ENCODE measurements around the gene HCN1. TPM values are rescaled to one million over a fixed set of nuclear protein-coding genes. Genes with fewer than 3 reads are reported as not detected.
"Not testable (repeated sequence)": the region's sequence is repeated elsewhere in the genome, so short reads cannot be mapped to it uniquely, and the experiment has no call there.

The HCN1 gene
- total RNA-seq, 4 donors from 2014 or later = 0.16 TPM; not detected in 3

DNA sequence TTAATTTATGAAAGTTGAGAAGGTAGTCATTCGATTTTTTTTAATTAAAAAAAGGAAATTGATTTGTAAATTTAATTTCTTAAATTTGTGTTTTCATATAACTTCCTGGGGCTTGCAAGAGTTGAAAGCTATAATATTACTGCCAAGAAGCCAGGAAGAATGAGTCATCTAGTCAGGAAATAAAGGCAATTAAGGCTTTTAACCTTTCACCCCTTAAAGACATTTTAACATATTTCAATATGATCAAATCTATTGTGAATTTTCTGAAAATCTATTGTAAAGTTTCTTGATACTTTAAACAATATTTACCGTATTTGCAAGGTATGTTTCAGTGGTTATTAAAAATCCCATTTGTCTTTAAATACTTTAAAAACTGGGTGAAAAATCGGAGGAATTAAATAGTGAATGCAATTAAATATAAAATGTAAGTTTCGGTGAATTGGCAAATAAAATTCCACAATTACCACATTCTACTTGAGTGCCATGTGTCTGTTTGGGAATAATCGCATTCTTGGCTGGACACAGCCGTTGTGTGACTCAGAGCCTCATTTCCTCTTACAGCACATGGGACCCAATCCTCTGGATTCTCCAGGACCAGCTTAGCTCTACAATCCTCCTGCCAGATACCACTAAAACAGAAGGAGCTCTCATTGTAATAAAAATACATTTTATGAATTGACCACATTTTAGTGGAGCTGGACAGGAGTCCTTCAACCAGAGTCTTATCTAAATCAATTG lies 310.7 kb downstream of the HCN1 start:
- H3K4me3 ChIP-seq (ENCODE audit: low read depth, poor library complexity, severe bottlenecking) = no peak overlapping the region
- WGBS, 2 donors = 48 to 56% methylated on average over 6 of the region's 6 CpGs
- TF ChIP-seq, protein P1, sequence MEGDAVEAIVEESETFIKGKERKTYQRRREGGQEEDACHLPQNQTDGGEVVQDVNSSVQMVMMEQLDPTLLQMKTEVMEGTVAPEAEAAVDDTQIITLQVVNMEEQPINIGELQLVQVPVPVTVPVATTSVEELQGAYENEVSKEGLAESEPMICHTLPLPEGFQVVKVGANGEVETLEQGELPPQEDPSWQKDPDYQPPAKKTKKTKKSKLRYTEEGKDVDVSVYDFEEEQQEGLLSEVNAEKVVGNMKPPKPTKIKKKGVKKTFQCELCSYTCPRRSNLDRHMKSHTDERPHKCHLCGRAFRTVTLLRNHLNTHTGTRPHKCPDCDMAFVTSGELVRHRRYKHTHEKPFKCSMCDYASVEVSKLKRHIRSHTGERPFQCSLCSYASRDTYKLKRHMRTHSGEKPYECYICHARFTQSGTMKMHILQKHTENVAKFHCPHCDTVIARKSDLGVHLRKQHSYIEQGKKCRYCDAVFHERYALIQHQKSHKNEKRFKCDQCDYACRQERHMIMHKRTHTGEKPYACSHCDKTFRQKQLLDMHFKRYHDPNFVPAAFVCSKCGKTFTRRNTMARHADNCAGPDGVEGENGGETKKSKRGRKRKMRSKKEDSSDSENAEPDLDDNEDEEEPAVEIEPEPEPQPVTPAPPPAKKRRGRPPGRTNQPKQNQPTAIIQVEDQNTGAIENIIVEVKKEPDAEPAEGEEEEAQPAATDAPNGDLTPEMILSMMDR (IDR thresholded peaks at IDR 0.05) = no peak
- no peak for TF ChIP-seq POLR2A (IDR thresholded peaks at IDR 0.05)
- DNase-seq (ENCODE audit: low spot score in 2 of 2) = no peak
- intact Hi-C loops (cut with DNase I; ENCODE audit: low total_unique reads) = no loop called here

DNA sequence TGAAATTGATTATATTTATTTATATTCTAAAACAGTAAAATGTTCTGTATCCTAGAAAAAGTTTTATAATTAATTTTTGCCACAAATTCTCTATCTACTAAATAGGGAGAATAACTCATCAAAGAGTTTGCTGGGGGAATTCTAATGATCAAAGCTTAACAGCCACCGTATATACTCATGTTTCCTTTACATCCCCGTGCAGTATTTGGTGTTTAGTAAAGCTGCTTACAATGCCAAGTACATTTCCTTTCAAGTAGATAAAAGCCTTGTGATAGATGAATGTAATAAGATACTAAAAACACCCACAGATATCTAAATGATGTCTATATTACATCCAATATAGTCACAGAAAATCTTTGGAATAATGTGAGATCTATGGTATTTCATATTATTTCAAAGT lies 312.2 kb downstream of the HCN1 start:
- H3K4me3 ChIP-seq (ENCODE audit: low read depth, poor library complexity, severe bottlenecking) = no peak overlapping the region
- 28 to 35% methylated on average over 2 of the region's 2 CpGs for WGBS, 2 donors
- TF ChIP-seq, protein P1 (IDR thresholded peaks at IDR 0.05) = no peak
- no peak for TF ChIP-seq POLR2A (IDR thresholded peaks at IDR 0.05)
- no peak for DNase-seq (ENCODE audit: low spot score in 2 of 2)
- intact Hi-C loops (cut with DNase I; ENCODE audit: low total_unique reads) = no loop called here

- intact Hi-C loops (cut with DNase I; ENCODE audit: low total_unique reads) = no loop called here
- 60 to 86% methylated on average over 2 of the region's 2 CpGs for WGBS, 2 donors
- no peak for TF ChIP-seq POLR2A (IDR thresholded peaks at IDR 0.05)
- TF ChIP-seq, protein P1 (IDR thresholded peaks at IDR 0.05) = no peak
- H3K4me3 ChIP-seq (ENCODE audit: low read depth, poor library complexity, severe bottlenecking) = no peak overlapping the region
- no peak for DNase-seq (ENCODE audit: low spot score in 2 of 2)
These were observed 313.6 kb downstream of the HCN1 start for GRCh38 chr5:45382583-45382982.

- no peak for TF ChIP-seq POLR2A (IDR thresholded peaks at IDR 0.05)
- TF ChIP-seq, protein P1 (IDR thresholded peaks at IDR 0.05) = no peak
These were observed 319.8 kb downstream of the HCN1 start for GRCh38 chr5:45376417-45376816.

GRCh38 chr5:45372629-45373028 lies 323.6 kb downstream of the HCN1 start:
- no peak for DNase-seq (ENCODE audit: low spot score in 2 of 2)
- TF ChIP-seq, protein P1 (IDR thresholded peaks at IDR 0.05) = no peak
- TF ChIP-seq POLR2A (IDR thresholded peaks at IDR 0.05) = no peak
- WGBS, 2 donors = 89 to 93% methylated on average over 9 to 10 of the region's 10 CpGs
- no peak overlapping the region for H3K4me3 ChIP-seq (ENCODE audit: low read depth, poor library complexity, severe bottlenecking)
- intact Hi-C loops (cut with DNase I; ENCODE audit: low total_unique reads) = no loop called here

More at GRCh38 chr5:45376417-45376816, 319.8 kb downstream of the HCN1 start:
- WGBS, 2 donors = 46 to 61% methylated on average over 2 of the region's 2 CpGs
- intact Hi-C loops (cut with DNase I; ENCODE audit: low total_unique reads) = no loop called here
- no peak overlapping the region for H3K4me3 ChIP-seq (ENCODE audit: low read depth, poor library complexity, severe bottlenecking)
- no peak for DNase-seq (ENCODE audit: low spot score in 2 of 2)

GRCh38 chr5:45371423-45371822 lies 324.8 kb downstream of the HCN1 start:
- DNase-seq (ENCODE audit: low spot score in 2 of 2); intact Hi-C loops (cut with DNase I; ENCODE audit: low total_unique reads); H3K4me3 ChIP-seq (ENCODE audit: low read depth, poor library complexity, severe bottlenecking): not testable (repeated sequence)
- WGBS, 2 donors = 90 to 92% methylated on average over 8 of the region's 8 CpGs
